Activated T-cell treated with anti-CD3 and anti-CD28 coated beads, Interleukin-2, amount 50 U/mL, for 1 hour (primary cell): Measurements from ENCODE around the gene HOXA5.

Source experiments
- DNase-seq: peaks from one replicate; pipeline ENCODE4 v3.0.0-alpha.2; 2020

The HOXA5 gene

DNA sequence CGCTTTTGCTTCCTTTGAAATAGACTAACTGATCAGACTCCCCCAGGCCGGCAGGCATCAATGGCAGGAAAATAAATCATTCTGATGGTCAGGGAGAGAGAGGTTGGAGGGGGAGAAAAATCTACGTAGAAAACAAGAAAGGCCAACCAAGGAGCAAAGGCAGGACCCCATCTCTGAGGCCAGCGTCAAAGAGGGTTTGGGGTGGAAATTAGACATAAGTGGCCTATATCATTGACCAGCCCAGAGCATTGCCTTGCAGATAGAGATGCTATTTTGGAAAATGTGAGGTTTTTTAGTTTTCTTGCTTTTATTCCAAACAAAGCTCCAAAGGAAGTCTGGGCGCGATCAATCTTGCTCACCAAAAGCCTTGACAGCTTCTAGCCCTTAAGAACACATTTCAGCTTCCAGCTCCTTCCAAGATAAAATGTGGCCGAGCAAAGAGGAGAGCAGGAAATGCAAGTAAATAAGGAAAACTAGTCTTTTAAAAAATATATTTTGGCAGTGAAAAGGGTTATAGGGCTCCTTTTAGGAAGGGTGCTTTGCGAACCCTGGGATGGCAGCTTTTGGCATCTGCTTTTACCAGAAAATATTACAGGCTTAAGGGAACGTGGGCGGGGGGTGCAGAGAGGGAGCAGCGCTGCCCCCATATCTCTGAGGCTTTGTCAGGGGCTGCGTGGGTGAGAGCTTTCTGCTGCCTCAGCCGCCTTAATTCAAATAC is 39.0 kb downstream of the HOXA5 start:
- no peak for DNase-seq

DNA sequence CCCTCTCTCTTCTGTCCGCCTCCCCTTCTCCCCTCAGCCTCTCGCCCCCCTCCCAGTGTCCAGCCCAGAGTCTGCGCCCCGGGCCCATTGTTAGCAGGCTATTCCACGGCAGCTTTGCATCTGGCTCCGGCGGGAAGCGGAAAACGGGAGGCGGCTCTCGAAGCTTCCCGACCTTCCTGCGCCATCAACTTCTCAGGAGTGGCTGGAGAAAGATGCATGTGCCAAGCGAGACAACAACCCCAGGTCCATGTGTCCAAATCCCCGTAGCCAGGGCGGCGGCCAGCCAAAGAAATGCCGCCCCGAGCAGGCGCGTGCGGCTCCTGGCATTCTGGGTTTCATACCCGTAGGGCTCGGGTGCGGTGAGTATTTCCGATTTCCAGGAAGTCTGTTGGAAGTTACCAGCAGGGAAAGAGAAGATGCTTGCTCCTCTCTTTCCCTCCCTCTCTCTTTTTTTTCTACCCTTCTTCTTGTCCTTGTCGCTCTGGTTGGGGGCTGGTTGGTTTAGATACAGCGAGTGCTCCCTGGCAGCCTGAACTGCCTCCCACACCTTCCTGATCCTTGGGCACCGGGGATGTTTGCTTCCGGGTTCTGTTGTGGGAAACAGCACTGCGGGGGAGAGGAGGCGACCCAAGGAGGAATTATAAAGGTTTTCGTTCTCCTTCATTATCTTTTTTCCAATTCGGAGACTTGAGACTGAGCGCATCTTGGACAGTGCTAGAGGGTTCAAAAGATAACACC is 39.8 kb downstream of the HOXA5 start:
- no peak for DNase-seq

DNA sequence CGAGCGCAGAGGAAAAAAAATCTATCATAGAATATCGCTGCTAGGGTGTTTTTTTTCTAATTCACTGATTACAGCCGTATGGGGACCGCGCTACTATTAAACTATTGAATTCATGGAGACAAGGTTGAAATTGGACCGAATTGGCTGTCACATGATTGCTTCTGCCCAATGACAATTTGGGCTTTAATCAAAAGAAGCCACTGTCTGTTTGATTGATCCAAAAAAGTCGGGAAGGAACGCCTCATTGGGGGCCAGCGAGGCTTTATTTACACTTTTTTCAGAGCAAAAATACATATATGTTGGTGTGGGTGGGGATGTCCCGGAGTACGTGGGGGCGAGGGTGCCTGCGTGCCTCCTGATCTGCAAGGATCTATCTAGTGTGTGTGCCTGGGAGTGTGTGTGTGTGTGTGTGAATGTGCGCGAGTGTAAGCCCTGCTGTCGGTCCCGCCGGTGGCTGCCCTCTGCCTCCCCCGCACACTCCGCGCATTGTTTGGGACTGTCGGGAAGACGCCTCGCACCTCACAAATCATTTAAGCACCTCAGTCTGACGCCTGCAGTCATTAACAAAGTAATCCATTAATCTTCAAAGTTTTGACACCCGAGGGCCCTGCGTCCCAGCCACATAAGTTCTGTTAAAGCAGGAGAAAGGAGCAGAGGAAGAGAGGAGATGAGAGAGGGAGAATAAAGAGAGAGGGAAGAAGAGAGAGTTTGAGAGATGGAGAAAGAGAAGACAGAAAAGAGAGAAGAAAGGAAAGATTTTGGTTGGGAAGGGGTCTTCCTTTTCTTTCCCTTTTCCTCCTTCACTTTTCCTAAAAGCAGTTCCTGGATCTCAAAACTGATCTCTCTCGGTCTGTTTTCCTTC is 40.7 kb downstream of the HOXA5 start, which contains the start of gene HOXA2:
Gene HOXA2, minus strand, starts transcription at position 103 of the 862 bp plus-strand sequence. CDS start 183 bp downstream, outside the sequence.
- no peak for DNase-seq

GRCh38 chr7:27101957-27102580 is 41.4 kb downstream of the HOXA5 start:
- no peak for DNase-seq

DNA sequence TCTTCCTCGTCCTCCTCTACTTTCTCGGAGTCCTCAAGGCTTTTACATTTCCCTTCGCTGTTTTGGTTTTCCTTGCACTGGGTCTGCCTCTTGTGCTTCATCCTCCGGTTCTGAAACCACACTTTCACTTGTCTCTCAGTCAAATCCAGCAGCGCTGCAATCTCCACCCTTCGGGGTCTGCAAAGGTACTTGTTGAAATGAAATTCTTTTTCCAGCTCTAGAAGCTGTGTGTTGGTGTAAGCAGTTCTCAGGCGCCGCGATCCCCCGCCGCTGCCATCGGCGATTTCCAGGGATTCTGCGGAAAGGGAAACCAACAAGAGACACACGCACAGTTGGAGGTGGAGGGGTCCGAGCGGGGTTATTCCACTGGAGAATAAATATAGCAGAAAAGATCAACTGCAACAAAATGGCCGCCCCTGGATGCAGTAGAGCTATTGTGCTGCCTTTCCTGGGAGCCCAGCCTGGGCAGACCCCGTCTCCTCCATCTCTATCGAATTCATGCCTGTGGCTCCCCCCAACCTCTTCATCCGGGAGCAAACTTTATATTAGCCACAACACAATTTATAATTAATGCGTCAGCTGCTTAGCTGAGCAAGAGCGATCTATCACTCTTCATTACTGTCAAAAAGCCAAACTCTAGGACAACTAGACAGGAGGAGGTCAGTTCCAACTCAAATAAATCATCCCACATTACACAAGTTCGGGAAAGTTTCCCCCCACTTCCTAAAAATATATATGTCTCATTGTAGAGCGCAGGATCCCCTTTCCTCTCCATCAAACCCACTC is 42.1 kb downstream of the HOXA5 start:
- DNase-seq: no peak

DNA sequence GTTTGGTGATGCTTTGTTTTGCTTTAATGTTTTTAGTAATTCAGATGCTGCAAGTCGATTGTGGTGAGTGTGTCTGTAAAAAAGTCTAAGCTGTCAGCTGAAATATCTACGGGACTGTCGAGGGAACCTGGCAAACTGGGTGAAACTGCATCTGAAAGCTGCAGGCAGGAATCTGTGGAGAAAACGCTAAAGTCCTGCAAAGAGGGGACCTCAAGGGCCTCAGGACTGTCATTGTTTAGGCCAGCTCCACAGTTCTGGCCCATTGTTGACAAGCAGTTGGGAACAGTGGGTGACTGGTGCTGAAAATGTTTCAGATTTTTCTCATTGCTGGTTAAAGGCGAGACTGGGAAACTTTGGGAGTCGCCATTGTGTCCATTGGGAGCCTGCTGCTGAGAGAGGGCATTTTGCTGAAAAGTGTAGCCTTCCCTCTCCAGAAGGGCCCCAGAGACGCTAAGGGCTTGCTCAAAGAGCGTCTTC is 42.7 kb downstream of the HOXA5 start:
- DNase-seq: no peak

GRCh38 chr7:27099453-27100370 is 43.8 kb downstream of the HOXA5 start:
- no peak for DNase-seq

GRCh38 chr7:27098578-27099451 is 44.7 kb downstream of the HOXA5 start:
- DNase-seq: no peak

DNA sequence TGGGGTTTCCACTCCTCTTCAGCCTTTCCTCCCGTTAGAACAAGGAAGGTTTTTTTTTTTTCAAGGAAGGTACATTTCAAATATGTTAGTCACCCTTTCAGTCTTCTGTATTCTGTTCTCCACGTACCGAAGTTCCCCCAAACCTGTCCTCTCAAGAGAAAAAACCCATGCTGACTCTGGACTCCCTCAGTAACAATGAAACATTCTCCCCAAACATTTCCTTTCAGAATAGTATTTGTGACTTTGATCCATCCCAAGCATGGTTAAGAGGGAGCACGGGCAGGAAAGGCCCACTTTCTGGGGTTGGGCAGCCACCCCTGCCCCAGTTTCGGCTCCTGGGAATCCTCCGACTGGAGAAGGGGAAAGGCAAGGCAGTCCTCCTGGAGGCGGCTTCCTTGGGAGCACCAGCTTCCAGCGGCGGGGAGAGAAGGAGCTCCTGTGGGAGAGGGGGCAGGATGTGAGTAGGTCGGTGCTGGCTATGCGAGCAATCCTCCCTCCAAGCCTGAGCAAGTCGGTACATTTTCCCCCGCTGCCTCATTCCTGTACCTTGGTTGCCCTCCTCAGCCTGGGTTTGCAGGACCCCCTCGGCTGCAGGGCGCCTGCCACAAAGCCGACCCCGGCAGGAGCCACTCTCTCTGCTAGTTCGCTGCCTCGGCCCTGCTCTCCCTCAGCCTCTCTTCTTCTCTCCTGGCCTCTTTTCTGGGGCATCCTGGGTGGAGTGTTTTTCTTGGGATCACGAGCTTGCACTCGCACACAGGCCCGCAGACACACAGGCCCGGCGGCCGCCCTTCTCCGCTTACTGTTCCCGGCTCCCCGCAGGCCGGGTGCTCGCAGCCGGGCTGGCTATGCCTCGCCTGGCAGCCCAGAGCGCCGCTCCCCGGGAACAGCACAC is 45.5 kb downstream of the HOXA5 start:
- DNase-seq: no peak

DNA sequence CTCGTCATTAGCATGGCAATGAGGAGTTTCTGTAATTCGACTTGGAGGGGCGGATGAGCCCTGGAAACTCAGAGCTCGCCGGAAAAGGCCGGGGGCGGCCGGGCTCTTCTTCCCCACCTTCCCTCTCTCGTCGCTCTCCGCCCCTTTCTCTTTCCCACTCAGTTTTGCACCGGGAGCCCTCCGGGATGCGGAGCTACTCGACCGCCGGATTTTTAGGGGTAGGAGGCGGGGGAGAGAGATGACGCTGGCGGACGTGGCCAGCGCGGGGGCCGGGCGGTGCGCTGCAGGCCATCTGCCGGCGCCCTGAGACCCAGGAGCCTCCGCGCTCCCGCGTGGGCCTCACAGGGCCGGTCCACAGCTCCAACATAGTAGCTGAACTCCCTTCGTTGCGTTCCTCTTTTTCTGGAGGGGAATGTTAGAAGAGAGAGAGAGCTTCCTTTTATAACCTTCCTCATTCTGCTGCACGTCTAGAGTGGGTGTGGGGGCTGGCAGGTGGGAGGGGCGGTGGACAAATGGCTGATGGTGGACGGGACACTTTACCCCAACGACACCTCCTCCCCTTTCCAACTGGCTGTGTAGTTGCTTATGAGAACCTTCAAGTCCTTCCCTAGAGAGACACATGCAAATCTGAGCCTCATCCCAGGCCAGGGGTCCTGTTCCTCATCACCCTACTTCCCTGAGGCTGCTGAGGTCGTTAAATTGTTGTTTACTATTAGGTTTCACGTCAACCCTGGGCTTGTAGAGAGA is 46.5 kb downstream of the HOXA5 start:
- DNase-seq: no peak

GRCh38 chr7:27095897-27096767 is 47.3 kb downstream of the HOXA5 start, which contains the start of gene HOXA1:
TSS of gene HOXA1 (minus strand) at chr7:27096000. CDS start at chr7:27095912, 88 bp downstream.
- DNase-seq: peak; percentile 72

DNA sequence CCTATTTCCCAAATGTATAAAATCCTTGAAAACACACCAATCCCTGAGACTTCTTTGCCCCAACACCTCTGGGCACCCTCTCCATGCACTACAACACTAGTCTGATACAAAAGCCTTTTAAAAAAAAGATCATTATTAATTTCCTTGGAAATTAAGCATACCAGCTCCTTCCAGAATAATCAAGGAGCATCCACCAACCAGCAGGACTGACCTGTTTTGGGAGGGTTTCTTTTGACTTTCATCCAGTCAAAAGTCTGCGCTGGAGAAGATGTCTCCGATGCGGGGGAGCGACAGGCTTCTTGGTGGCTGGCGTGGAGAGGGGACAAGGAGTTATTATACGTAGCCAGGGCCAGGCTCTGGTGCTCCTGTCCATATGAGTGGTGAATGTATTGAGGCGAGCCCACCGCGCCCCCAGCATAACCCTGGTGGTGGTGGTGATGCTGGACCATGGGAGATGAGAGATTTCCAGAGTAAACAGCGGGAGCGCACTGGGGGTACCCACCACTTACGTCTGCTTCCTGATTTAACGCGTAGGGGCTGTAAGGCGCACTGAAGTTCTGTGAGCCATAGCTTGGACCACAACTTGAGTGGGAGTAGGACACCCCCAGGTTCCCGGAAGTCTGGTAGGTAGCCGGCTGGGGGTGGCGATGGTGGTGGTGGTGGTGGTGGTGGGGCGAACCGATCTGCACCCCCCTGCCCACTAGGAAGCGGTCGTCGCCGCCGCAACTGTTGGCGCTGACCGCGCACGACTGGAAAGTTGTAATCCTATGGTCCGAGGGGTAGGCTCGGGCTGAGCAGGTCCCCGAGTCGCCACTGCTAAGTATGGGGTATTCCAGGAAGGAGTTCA is 48.2 kb downstream of the HOXA5 start:
- peak; percentile 32 for DNase-seq

DNA sequence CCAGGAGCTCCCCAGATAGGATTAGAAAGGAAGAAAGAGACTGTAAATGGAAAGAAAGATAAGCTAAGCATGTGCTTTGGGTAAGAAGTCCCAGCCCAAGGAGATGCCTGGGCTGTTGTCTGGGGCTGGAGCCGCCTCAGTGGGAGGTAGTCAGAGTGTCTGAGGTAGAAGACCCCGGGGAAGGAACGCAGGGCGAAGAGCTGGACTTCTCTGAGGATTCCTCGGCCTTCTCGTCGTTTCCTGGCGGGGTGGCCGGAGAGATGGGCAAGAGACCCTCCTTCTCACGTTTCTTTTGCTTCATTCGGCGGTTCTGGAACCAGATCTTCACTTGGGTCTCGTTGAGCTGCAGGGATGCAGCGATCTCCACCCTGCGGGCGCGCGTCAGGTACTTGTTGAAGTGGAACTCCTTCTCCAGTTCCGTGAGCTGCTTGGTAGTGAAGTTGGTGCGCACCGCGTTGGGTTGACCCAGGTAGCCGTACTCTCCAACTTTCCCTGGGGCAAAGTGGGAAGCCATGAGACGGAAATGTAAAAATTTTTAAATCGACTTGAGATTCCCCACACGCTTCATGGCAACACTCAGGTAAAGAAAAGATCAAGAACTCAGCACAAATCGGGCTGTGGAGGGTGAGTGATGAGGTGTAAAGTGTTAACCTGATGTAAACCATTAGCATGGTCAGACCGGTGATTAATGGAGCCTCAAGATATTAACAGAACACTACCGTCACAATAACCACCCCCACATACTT is 49.0 kb downstream of the HOXA5 start:
- no peak for DNase-seq

GRCh38 chr7:27093184-27093895 is 50.1 kb downstream of the HOXA5 start:
- DNase-seq: no peak

DNA sequence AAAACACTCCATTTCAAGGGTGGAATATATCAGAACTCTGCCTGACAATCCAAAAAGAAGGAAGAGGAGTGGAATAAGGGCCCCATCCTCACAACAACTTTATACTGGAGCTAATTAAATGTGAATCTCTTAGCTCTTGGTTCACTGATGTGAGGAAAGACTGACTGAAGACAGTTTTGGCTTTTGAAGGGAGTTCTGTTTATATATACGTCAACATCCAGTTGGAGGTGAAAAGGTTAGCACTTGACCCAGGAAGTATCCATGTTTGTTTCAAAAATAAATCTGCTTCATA is 50.7 kb downstream of the HOXA5 start:
- no peak for DNase-seq
